Left ventricle myocardium inferior (tissue), 1 donor: ENCODE measurements around the gene SAP30BP. TPM values are rescaled to one million over a fixed set of nuclear protein-coding genes. Genes with fewer than 3 reads are reported as not detected.

ENCODE experiments used
- DNase-seq: peaks from one replicate; pipeline ENCODE4 v3.0.0-alpha.2; 2020
- H3K27ac ChIP-seq: fragments of 200-600 bp; replicated peaks from 2 replicates; pipeline ENCODE4 v1.8.0; 2021
- H3K27me3 ChIP-seq: fragments of 200-600 bp; 2 replicates; pipeline ENCODE4 v1.8.0; 2021; ENCODE audit warnings: low read depth
- H3K36me3 ChIP-seq: fragments of 200-600 bp; 2 replicates; pipeline ENCODE4 v1.8.0; 2021
- H3K4me1 ChIP-seq: fragments of 200-600 bp; 2 replicates; pipeline ENCODE4 v1.8.0; 2021
- H3K4me3 ChIP-seq: fragments of 200-600 bp; 2 replicates; pipeline ENCODE4 v1.8.0; 2021; ENCODE audit warnings: mild to moderate bottlenecking, moderate library complexity
- H3K9me3 ChIP-seq: fragments of 200-600 bp; replicated peaks from 2 replicates; pipeline ENCODE4 v1.8.0; 2021
- intact Hi-C: fragments of 100-400 bp; cut with micrococcal nuclease; formaldehyde crosslinking; loops from one replicate; pipeline ENCODE4 v1.11.0; 2022
- total RNA-seq: library from RNA; stranded (reverse); fragmentation: NEBNext Ultra II Directional; extraction: Animal tissue kit (Norgen Biotek cat#: 25700); gene quantifications from one replicate; pipeline ENCODE4 v1.2.1, GENCODE V29; 2021
- TF ChIP-seq, protein P1 (sequence below): fragments of 200-600 bp; IDR thresholded peaks from 2 replicates; pipeline ENCODE4 v1.8.0; 2021; ENCODE audit warnings: antibody characterized with exemption, mild to moderate bottlenecking, borderline replicate concordance
- donor health status: DM: no; HTN: yes; CAD: no; lungs with severe emphysema.

Gene SAP30BP
- total RNA-seq, 1 donor from 2014 or later = 47.2 TPM

- H3K9me3 ChIP-seq = no peaks in the 10 kb centered on the region
- DNase-seq = no peak
- H3K36me3 ChIP-seq = no peaks in the 10 kb centered on the region
- TF ChIP-seq, protein P1, sequence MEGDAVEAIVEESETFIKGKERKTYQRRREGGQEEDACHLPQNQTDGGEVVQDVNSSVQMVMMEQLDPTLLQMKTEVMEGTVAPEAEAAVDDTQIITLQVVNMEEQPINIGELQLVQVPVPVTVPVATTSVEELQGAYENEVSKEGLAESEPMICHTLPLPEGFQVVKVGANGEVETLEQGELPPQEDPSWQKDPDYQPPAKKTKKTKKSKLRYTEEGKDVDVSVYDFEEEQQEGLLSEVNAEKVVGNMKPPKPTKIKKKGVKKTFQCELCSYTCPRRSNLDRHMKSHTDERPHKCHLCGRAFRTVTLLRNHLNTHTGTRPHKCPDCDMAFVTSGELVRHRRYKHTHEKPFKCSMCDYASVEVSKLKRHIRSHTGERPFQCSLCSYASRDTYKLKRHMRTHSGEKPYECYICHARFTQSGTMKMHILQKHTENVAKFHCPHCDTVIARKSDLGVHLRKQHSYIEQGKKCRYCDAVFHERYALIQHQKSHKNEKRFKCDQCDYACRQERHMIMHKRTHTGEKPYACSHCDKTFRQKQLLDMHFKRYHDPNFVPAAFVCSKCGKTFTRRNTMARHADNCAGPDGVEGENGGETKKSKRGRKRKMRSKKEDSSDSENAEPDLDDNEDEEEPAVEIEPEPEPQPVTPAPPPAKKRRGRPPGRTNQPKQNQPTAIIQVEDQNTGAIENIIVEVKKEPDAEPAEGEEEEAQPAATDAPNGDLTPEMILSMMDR = no peak
- intact Hi-C loops = no loop called here
- no peak overlapping the region for H3K4me3 ChIP-seq
- H3K27me3 ChIP-seq = no peaks in the 10 kb centered on the region
- peaks cover 83% of the 10 kb centered on the region for H3K4me1 ChIP-seq
- H3K27ac ChIP-seq = peak overlapping the region; percentile 81
These were observed 17.8 kb downstream of the SAP30BP start for GRCh38 chr17:75684924-75685323.

DNA sequence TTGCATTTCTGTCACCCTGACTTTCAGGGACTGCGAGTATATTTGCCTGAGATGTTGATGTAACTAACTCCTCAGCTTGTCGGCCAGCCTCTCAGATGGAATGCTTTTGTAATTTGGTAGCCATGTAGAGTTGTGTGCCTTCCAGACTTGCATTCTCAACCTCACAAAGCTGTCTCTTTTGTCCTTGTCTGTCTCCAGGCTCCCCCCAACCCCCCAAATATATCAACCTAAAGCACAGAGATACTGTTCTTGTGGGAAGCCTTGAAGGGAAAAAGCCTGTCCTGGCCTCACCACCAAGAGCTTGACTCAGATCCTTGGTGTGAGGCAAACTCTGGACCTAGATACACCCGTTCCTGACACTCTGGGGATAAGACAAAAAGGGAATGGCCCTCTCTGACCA is 18.4 kb downstream of the SAP30BP start:
- Histone ChIP-seq H3K4me1 (peaks cover 80% of the 10 kb centered on the region), H3K36me3 (no peaks in the 10 kb centered on the region), H3K27ac (peak overlapping the region; percentile 81), H3K9me3 (no peaks in the 10 kb centered on the region), H3K27me3 (no peaks in the 10 kb centered on the region), H3K4me3 (no peak overlapping the region)
- intact Hi-C loops = no loop called here
- TF ChIP-seq, protein P1 = no peak
- no peak for DNase-seq

DNA sequence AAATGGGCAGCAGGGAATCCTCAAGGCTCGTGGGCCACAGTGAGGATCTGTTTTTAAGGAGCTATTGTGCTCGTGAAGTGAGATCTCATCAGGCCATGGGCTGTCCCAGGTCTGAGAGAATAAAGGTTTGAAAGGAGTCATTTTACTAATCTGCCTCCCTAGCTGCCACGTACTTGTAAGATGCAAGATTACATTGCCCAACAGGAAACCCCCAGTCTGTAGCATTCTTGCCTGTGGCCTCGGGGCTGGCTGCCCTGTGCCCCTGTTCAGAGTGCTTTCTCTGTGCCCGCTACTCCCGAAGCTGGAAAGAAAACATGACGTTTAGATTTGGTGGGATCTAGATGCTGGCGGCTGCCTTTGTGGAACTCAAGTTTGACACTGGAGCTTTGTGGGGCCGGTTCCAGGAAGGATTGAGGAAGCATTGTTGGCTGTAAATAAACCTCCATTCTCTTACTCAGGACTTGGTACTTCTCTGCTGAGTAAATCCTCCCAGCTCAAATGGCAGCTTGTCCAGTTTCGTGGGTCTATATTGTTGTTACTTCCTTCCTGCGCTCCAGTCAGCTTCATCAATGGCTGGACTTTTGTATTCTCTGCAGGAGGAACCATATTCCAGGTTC is 21.2 kb downstream of the SAP30BP start:
- TF ChIP-seq, protein P1 = no peak
- Histone ChIP-seq H3K27me3 (no peaks in the 10 kb centered on the region), H3K4me1 (peaks cover 90% of the 10 kb centered on the region), H3K27ac (peak overlapping the region; percentile 81), H3K36me3 (no peaks in the 10 kb centered on the region), H3K9me3 (no peaks in the 10 kb centered on the region), H3K4me3 (no peak overlapping the region)
- intact Hi-C loops = no loop called here
- no peak for DNase-seq

DNA sequence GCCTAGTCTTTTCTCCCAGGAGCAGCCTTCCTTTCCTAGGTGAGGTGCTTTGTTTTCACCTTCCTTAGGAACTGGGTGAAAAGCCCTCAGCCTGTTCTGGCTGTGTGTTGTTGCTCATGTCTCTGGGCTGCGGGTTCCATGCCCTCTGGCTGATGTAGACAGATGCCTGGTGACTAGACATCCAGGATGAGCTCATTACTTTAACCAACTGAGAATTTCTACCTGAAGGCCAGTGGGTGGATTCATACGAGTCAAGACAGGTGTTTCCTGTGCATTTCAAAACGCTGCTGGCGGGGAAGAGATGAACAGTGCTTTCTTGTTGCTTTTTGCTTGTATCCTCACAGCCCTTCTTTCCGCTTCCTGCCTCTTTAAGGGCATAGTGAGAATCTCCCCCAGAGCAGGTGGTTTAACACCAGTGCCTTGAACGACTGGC is 22.3 kb downstream of the SAP30BP start:
- H3K4me1 ChIP-seq = peaks cover 88% of the 10 kb centered on the region
- peaks cover 4% of the 10 kb centered on the region for H3K36me3 ChIP-seq
- H3K9me3 ChIP-seq = no peaks in the 10 kb centered on the region
- DNase-seq = no peak
- intact Hi-C loops = no loop called here
- peak overlapping the region; percentile 81 for H3K27ac ChIP-seq
- TF ChIP-seq, protein P1 = no peak
- H3K27me3 ChIP-seq = no peaks in the 10 kb centered on the region
- H3K4me3 ChIP-seq = no peak overlapping the region

DNA sequence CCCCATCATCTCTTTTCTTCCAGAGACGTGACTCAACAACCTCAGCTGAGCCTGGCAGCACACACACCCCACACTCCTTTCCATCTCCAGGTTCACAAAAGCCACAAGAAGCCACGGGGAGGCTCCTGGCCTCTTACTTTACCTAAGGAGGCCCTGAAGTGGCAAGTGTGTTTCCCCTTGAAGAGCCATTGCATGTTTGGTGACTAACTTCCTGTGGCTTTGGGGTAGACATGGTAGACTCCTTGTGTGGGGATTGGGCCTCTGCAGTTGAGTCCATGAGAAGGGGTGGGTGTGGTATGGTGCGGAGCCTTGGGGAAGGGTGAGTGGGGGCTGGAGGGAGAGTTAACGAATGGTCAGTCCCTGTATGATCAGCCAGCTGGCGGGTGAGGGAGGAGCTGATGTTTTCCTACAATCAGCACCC is 24.2 kb downstream of the SAP30BP start:
- TF ChIP-seq, protein P1 = no peak
- Histone ChIP-seq H3K27ac (peak overlapping the region; percentile 96), H3K4me1 (peaks cover 88% of the 10 kb centered on the region)

More for the DNA sequence above, 24.2 kb downstream of the SAP30BP start:
- Histone ChIP-seq H3K27me3 (no peaks in the 10 kb centered on the region), H3K4me3 (no peak overlapping the region), H3K36me3 (peaks cover 14% of the 10 kb centered on the region), H3K9me3 (no peaks in the 10 kb centered on the region)
- intact Hi-C loops = no loop called here
- no peak for DNase-seq
